Retinal pigment epithelial cell (primary cell): ENCODE results near the gene ZNF69.

Source experiments
- DNase-seq: peaks from one replicate; pipeline ENCODE4 v3.0.0-alpha.2; 2010; ENCODE audit warnings: low read depth
- H3K4me3 ChIP-seq: 2 replicates; pipeline ENCODE4 v1.5.1; 2011; ENCODE audit warnings: mild to moderate bottlenecking, low read length, control low read depth, moderate library complexity
- CTCF ChIP-seq: conservative IDR thresholded peaks from 2 replicates; pipeline ENCODE4 v1.5.1; 2011; ENCODE audit warnings: low read depth, low read length, control low read depth, inconsistent platforms

ZNF69 gene

DNA sequence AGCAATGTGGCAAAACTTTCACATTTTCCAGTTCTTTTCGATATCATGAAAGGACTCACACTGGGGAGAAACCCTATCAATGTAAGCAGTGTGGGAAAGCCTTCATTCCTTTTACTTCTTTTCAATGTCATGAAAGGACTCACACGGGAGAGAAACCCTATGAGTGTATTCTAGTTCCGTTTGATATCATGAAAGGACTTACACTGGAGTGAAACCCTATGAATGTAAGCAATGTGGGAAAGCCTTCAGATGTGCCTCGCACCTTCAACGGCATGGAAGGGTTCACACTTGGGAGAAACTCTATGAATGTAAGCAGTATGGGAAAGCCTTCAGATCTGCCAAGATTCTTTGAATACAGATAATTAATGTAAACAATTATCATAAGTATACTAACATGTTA is 62.7 kb downstream of the ZNF69 start:
- DNase-seq: no peak
- TF ChIP-seq CTCF: no peak
- no peak overlapping the region for H3K4me3 ChIP-seq
